ENCODE results near the gene ANGPTL5. TPM values are rescaled to one million over a fixed set of nuclear protein-coding genes. Genes with fewer than 3 reads are reported as not detected.

The ANGPTL5 gene
- total RNA-seq: 0.31 TPM

DNA sequence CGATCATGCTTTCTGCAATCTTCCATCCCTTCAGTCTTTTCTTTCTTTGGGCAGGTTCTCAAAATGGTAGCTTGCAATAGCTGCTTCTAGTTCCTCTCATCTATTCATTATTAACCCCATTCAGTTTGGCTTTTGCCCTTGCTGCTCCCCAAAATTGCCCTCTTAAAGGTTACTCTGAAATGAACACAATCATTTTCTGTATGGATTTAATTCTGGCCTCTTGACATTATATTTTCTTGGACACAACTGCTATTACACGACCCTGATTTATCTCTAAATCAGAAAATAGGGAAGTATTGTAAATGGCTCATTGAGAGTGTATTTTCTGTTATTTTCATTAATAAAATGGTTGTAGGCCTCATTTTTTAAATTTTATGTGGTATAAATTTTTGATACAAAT is at the start of gene ANGPTL5:
ANGPTL5 (minus strand) TSS at position 101 of the 400 bp plus-strand sequence. CDS start 8,613 bp downstream, outside the sequence.

DNA sequence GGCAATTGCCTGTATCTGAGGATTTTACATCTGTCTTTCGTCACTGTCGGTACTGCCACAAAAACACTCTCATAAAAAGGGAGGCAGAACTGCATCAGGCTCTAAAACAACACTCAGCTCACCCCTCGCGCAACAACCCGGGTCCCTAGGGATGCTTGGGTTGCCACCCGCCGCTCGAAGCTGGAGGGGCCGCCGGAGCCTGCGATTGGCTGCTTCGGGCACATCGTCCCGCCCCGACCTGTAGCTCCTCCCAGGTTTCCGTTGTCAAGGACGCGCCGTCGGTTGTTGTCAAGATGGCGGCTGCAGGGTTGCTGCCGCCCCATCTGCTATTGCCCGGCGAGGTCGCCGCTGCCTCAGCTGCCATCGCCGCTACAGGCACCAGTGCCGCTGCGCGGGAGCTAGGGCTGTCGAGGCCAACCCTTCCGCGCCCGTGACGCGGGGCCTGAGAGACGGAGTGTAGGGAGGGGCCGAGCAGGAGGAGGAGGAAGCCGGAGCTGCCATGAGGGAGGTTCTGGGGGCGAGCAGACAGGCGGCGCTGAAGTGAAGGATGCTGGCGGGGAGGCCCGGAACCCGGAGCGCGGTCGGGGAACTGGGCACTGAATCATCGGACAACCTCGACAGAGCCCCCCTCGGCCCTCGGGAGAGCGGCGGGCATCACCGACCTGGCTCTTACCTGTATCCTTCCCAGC is 1.4 kb downstream of the ANGPTL5 start, which contains the start of gene CEP126:
CEP126 (plus strand) TSS at position 273 of the 689 bp plus-strand sequence; CDS start at position 548, 275 bp downstream.

Other genes with a start within 250 kb of the ANGPTL5 start
- gene CEP126, start 1.5 kb downstream of the ANGPTL5 start, total RNA-seq: 14.7 TPM
- 2.5 TPM for gene CFAP300, start 130.9 kb upstream of the ANGPTL5 start, total RNA-seq
- gene YAP1, start 193.9 kb upstream of the ANGPTL5 start, total RNA-seq: 16.0 TPM

Data from parietal lobe (tissue), 1 donor.